ENCODE results near the gene NAT8.
"Not testable (repeated sequence)": the region's sequence is repeated elsewhere in the genome, so short reads cannot be mapped to it uniquely, and the experiment has no call there.

Gene NAT8, protein sequence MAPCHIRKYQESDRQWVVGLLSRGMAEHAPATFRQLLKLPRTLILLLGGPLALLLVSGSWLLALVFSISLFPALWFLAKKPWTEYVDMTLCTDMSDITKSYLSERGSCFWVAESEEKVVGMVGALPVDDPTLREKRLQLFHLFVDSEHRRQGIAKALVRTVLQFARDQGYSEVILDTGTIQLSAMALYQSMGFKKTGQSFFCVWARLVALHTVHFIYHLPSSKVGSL

DNA sequence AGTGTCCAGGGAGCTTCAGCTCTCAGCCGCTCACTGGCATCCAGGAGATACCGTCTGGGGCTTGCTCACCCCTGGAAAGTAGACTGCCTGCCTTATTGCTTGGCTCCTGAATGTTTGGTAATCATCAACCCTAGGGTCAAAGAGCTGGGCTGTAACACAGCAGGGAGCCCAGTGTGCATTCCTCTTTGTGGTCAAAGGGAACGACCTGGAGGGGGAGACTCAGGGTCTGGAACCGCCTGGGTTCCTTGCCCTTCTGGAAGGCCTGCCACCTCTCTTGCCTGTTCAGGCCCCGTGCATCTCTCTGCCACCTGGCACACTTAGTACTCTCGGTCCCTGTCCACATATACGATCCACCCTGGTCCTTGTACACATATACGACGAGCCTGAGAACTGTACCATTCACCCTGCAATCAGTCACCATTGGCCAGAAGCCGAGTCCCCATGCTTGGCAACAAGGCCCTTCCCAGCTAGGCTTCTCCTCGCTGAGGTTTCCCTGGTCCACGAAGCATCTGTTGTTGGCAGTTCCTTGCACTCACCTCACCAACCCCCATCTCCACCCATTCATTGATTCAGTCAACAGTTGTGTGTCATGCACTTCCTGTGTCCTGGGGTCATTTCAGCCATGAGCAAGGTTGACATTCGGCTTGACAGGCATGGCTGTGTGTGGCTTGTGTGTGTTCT is at the start of gene NAT8:
NAT8 (minus strand) TSS at position 85 of the 681 bp plus-strand sequence. CDS start 794 bp downstream, outside the sequence.
- no peak for DNase-seq

DNA sequence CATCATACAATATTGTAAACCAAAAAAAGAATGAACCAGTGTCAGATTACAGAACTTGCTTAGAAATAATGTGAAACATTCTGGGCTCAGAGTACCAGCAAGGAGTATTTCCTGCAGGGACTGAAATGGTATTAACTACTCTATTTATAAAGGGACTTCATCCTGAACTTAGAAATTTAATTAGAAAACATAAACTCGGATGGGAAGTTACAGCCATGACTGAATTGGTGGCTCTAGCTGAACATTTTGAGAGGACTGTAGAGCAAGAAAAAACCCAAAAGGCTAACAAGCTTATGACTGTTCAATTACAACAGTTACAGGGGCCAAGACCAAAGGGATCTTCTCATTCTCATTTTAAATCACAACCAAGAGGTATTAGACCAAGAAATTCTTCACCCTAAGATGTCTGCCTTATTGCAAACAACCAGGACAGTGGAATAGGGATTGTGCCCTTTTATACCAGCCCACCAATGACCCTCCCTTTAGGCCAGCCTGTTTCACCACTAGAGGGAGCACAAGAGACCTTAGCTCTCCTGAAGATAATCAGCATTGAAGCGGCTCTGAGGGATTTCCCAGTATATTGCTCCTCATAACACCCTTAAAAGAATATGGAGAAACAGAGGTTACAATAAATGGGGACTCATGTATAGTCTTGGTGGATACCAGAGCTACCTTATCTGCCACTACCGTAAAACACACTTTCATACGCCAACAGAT is 48.3 kb upstream of the NAT8 start:
- peak; percentile 3 for DNase-seq

- DNase-seq = not testable (repeated sequence)
Observed at GRCh38 chr2:73688494-73688893, 46.3 kb upstream of the NAT8 start.

DNA sequence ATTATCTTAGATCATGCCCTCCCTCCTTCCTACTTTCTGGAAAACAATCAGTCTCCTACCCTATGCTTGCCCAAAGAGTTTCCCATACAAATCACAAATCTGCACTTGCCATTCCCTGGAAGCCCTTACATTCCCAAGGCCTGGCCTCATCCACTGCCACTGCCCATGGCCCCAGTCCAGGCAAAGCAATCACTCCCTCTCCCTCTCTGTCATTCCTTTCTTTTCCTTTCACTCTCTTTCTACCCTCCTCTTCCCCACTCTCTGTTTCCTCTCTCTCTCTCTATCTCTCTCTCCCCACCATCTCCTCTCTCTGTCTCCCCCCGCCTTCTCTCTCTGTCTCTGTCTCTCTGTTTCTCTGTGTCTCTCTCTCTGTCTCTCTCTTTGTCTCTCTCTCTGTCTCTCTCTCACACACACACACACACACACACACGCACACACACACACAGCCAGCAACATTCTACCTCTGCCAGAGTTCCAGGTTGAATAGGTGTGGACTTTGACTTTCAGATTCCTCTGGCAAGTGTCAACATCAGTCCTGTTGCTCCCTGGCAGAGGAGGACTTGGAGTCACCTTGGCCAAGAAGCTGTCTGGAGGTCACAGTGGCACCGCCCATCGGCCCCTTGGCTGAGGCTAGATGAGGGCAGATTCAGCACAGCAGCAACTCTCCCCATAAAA is 43.7 kb upstream of the NAT8 start:
- no peak for DNase-seq

DNA sequence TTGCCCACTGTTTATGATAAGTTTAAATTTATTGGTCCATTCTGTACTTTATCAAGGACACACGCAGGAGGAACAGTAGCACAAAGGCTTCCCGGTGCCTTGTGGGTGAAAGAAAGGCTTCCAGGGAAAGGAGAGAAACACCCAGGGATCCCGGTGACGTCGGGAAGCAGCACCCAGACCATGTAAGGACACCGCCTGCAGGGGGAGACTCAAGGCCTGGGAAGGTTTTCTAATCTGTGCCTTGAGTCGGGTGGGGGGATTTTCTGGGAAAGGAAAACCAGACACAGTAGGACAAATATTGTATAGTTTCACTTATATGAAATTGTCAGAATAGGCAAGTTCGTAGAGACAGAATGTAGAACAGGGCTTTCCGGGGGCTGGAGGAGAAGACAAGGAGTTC is 42.7 kb upstream of the NAT8 start:
- not testable (repeated sequence) for DNase-seq

- DNase-seq = not testable (repeated sequence)
Observed at GRCh38 chr2:73684325-73684724, 42.1 kb upstream of the NAT8 start.

GRCh38 chr2:73679951-73680571 is 37.8 kb upstream of the NAT8 start:
- not testable (repeated sequence) for DNase-seq

- DNase-seq = not testable (repeated sequence)
Observed at GRCh38 chr2:73679237-73679636, 37.0 kb upstream of the NAT8 start.

DNA sequence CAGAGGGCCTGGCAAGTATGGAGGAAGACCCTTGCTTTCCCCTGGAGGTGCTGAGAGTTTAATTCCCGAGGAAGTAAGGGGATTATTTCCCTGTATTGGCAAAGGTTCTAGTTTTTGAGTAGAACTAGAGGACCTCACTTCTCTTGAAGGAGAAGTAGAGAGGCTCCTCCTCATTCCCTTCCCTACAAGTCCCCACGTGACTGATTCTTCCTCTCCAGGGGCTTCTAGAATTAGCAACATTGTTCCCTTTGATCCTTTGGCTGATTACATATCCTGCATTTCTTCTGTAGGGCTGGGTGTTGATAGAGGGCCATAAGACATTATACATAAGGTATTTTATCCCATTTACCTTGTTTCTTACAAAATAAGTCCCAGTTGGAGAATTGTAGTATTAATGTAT is 35.8 kb upstream of the NAT8 start:
- not testable (repeated sequence) for DNase-seq

- not testable (repeated sequence) for DNase-seq
Observed at GRCh38 chr2:73676211-73676610, 34.0 kb upstream of the NAT8 start.

DNA sequence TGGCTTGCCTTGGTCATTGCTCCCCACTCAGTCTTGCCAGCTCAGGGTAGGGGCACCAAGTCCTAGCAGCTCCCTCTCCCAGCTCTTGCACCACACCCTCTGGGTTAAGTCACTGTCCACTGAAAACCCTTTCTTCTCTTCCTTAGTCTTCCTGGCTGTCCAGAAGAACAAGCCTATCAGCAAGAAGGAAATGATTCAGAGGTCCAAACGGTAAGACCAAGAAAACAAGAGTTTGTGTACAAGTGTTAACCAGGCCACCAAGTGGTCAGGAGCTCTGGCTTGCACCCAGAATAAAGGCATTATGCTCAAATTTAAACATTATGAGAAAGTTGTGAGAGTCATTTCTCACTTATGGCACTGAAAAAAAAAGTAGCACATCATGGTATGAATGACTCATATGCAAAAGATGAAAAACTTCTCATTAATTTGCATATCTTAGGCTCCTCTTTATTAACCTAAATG is 32.5 kb upstream of the NAT8 start:
- not testable (repeated sequence) for DNase-seq

GRCh38 chr2:73669976-73670375 is 27.8 kb upstream of the NAT8 start:
- DNase-seq = not testable (repeated sequence)

GRCh38 chr2:73667239-73667638 is 25.0 kb upstream of the NAT8 start:
- not testable (repeated sequence) for DNase-seq

GRCh38 chr2:73654175-73654574 is 12.0 kb upstream of the NAT8 start:
- no peak for DNase-seq

GRCh38 chr2:73652348-73652747 is 10.1 kb upstream of the NAT8 start:
- DNase-seq = no peak

DNA sequence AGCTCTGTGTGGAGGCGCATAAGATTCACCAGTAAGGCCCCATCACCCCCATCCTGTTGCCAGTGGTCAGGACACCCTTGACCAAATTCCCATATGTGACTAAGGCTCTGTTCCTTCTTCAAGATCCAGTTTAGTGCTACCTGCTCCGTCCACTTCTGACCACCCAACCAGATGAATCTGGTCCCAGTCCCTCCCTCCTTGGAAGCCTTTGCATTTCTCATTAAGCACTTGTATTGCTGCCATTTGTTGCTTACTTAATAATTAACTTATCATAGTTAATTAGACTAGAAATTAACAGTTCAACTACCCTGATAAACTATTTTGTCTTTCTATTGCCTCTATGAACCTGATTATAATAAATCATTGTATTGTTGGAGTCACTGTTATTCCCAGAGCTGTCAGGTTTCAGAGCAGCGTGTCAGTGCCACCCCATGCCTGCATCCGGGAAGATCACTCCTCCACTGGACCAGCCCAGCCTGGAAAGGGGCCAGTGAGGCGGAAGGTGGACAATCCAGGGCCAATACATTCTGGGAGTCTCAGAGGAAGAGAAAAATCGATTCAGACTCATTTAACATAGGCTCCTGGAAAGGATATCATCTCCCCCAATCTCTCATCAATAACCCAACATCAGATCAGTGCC is 9.5 kb upstream of the NAT8 start:
- DNase-seq = no peak

- not testable (repeated sequence) for DNase-seq
Observed at GRCh38 chr2:73647690-73648089, 5.5 kb upstream of the NAT8 start.

DNA sequence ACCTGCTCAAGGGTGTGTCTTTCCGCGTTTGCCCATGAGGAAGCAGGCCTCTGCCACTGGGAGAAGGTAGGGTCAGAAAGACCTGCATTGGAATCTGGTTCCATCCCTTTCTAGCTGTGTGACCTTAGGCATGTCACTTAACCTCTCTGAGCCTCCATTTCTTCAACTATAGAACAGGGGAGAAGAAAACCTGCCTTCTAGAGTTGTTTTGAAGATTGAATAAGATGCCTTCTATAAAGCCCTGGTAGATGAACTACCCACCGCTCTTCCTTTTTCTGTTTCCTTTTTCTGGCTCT is 507 bp downstream of the NAT8 start:
- no peak for DNase-seq

DNA sequence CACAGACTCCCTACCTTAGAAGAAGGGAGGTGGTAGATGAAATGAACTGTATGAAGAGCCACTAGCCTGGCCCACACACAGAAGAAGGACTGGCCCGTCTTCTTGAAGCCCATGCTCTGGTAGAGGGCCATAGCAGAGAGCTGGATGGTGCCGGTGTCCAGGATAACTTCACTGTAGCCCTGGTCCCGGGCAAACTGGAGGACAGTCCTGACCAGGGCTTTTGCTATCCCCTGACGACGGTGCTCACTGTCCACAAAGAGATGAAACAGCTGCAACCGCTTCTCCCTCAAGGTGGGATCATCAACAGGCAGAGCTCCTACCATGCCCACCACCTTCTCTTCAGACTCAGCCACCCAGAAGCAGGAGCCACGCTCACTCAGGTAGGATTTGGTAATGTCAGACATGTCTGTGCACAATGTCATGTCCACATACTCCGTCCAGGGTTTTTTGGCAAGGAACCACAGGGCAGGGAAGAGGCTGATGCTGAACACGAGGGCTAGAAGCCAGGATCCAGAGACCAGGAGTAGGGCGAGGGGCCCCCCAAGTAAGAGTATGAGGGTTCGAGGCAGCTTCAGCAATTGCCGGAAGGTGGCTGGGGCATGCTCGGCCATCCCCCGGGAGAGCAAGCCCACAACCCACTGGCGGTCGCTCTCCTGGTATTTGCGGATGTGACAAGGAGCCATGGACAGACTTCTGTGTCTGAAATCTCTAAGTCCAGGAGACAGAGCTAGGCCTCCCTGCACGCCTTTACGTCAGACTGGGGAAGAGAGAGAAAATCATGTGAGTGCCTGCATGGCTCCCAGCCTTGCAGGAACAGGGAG is 1.1 kb downstream of the NAT8 start:
- DNase-seq = no peak

GRCh38 chr2:73640511-73640911 is 1.7 kb downstream of the NAT8 start:
- no peak for DNase-seq

GRCh38 chr2:73638429-73638828 is 3.8 kb downstream of the NAT8 start:
- no peak for DNase-seq

GRCh38 chr2:73636977-73637376 is 5.2 kb downstream of the NAT8 start:
- DNase-seq = not testable (repeated sequence)
